GM21423 (cell line): Measurements from ENCODE around the gene BTF3L4.

ENCODE experiments used
- ATAC-seq: cut with Tn5 transposase; IDR thresholded peaks from one replicate; pipeline ENCODE4 v1.9.1; 2021; ENCODE audit warnings: mild to moderate bottlenecking, moderate library complexity; ENCODE audit not compliant: unreplicated experiment

BTF3L4 gene

GRCh38 chr1:52122384-52122783 is 66.3 kb downstream of the BTF3L4 start:
- ATAC-seq, result no peak

GRCh38 chr1:52123622-52124021 is 67.5 kb downstream of the BTF3L4 start:
- ATAC-seq, result no peak

GRCh38 chr1:52125736-52126359 is 69.8 kb downstream of the BTF3L4 start:
- no peak for ATAC-seq

- ATAC-seq, result no peak
Measured at GRCh38 chr1:52127181-52128180, 71.4 kb downstream of the BTF3L4 start.

- peak; percentile 51 for ATAC-seq
Measured at GRCh38 chr1:52139817-52140540, 83.9 kb downstream of the BTF3L4 start.
